ENCODE data around the gene CYP26A1. TPM values are rescaled to one million over a fixed set of nuclear protein-coding genes. Genes with fewer than 3 reads are reported as not detected.

CYP26A1 gene
- total RNA-seq, 1 experiment from 2014 or later = 0.17 TPM

DNA sequence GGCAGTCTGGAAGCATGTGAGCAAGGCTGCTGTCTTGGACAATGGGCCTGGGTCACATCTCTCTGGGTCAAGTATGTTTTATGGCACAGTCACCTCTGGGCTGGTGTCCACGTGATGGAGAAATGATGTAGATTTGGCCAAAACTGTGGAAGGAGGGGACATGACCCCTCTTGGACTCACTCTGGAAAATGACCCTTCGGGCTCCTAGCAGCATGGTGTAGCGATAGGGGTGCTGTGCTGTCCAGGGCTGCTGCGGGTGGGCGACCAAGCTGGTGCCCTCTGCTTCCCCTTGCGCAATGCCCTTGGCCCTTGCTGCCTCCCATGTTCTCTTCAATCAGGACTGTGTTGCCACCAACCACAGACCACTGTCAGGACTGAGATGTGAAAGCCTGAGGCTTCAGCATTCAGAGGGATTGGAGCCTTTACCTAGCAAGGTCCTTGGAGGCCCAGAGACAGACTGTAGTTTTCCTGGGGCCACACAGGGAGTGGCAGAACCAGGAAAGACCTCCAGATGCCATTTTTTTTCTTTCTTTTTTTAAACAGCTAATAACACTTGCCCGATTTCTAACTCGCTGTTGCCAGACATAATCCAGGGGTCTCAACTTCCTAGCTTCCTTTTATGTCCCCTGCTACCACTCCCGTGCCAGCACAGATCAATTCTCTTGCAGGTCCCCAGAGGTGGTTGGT is 6.1 kb downstream of the CYP26A1 start:
- peaks cover 0 to 10% of the 10 kb centered on the region in 2 experiments; a peak in 1 of 4 replicates for H3K4me1 ChIP-seq (ENCODE audit: control insufficient read depth in 1 of 2, insufficient read depth in 2 of 2, low read length in 2 of 2)
- no peaks in the 10 kb centered on the region for H3K36me3 ChIP-seq (ENCODE audit: control insufficient read depth in 1 of 2, insufficient read depth in 2 of 2, low read length in 2 of 2)
- DNase-seq (ENCODE audit: low read depth, low spot score) = no peak
- no TSS peak for BruUV-seq (replicated peaks)
- H3K9ac ChIP-seq (ENCODE audit: low read length) = no peak overlapping the region; the same call in 1 of the 2 replicates
- ChIA-PET RAD21 (ENCODE audit: low non-redundant PET in 1 of 2, low total read pairs in 2 of 2, uncharacterized antibody in 2 of 2, unreplicated experiment in 2 of 2) (interaction anchor here in 1 of 2 experiments (0.5 kb wide), 1 partner anchor 1421 kb away, joined by 3 read pairs; no protein-coding TSS in a partner anchor), POLR2A (no interaction called here), CTCF (interaction anchor here (0.6 to 1.2 kb wide), 6 partner anchors 9 to 289 kb away, joined by 3 to 4 read pairs (median 4); no protein-coding TSS in a partner anchor)
- peak overlapping the region; percentile 78 for H2AFZ ChIP-seq (ENCODE audit: low read depth, low read length, poor library complexity, severe bottlenecking)
- no peaks in the 10 kb centered on the region for H3K9me2 ChIP-seq (ENCODE audit: insufficient read depth)
- no peaks in the 10 kb centered on the region for H3K79me2 ChIP-seq (ENCODE audit: insufficient read depth, low read length)
- ATAC-seq = peak; percentile 26; the same call in 1 of the 2 replicates
- H4K20me1 ChIP-seq (ENCODE audit: insufficient read depth) = no peaks in the 10 kb centered on the region
- no peaks in the 10 kb centered on the region for H3K9me3 ChIP-seq (ENCODE audit: control insufficient read depth in 1 of 2, insufficient read depth in 1 of 2, low read depth in 1 of 2, low read length in 2 of 2)
- no peak overlapping the region for H3K27ac ChIP-seq (ENCODE audit: low read depth, low read length)
- TF ChIP-seq ELF1 (IDR thresholded peaks at IDR 0.05; ENCODE audit: borderline replicate concordance, low read depth) (no peak), CEBPB (IDR thresholded peaks at IDR 0.05; ENCODE audit: low read depth) (no peak), POLR2AphosphoS5 (IDR thresholded peaks at IDR 0.05; ENCODE audit: low read depth, low read length) (no peak), ZFX (IDR thresholded peaks at IDR 0.05) (no peak), RAD21 (IDR thresholded peaks at IDR 0.05; ENCODE audit: low read depth) (no peak), JUND (IDR thresholded peaks at IDR 0.05) (no peak), EZH2phosphoT487 (IDR thresholded peaks at IDR 0.05; ENCODE audit: borderline replicate concordance) (no peak), EGR1 (IDR thresholded peaks at IDR 0.05; ENCODE audit: low read depth) (no peak), YY1 (IDR thresholded peaks at IDR 0.05; ENCODE audit: extremely low read depth, insufficient replicate concordance, low read depth, low read length) (no peak), FOSL1 (IDR thresholded peaks at IDR 0.05; ENCODE audit: low read depth) (no peak), SP1 (IDR thresholded peaks at IDR 0.05; ENCODE audit: low read depth) (no peak), TCF7L2 (IDR thresholded peaks at IDR 0.05; ENCODE audit: borderline replicate concordance, extremely low read depth, insufficient read depth, insufficient read length) (no peak), ZNF274 (IDR thresholded peaks at IDR 0.05; ENCODE audit: low read depth, low read length) (no peak), REST (IDR thresholded peaks at IDR 0.05; ENCODE audit: low read depth) (no peak), ZBTB33 (IDR thresholded peaks at IDR 0.05; ENCODE audit: extremely low read depth, insufficient replicate concordance, low read length) (no peak), EZH2 (IDR thresholded peaks at IDR 0.05) (no peak), CBX3 (IDR thresholded peaks at IDR 0.05; ENCODE audit: low read depth) (no peak), MAX (IDR thresholded peaks at IDR 0.05) (no peak)
- TF ChIP-seq, protein P1, sequence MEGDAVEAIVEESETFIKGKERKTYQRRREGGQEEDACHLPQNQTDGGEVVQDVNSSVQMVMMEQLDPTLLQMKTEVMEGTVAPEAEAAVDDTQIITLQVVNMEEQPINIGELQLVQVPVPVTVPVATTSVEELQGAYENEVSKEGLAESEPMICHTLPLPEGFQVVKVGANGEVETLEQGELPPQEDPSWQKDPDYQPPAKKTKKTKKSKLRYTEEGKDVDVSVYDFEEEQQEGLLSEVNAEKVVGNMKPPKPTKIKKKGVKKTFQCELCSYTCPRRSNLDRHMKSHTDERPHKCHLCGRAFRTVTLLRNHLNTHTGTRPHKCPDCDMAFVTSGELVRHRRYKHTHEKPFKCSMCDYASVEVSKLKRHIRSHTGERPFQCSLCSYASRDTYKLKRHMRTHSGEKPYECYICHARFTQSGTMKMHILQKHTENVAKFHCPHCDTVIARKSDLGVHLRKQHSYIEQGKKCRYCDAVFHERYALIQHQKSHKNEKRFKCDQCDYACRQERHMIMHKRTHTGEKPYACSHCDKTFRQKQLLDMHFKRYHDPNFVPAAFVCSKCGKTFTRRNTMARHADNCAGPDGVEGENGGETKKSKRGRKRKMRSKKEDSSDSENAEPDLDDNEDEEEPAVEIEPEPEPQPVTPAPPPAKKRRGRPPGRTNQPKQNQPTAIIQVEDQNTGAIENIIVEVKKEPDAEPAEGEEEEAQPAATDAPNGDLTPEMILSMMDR (IDR thresholded peaks at IDR 0.05 in 2 of 3, conservative IDR thresholded peaks at IDR 0.05 in 1 of 3; ENCODE audit: borderline replicate concordance in 1 of 3, insufficient read depth in 1 of 3, low read depth in 2 of 3, low read length in 2 of 3) = no peak
- peak overlapping the region; percentile 62 for H3K4me2 ChIP-seq (ENCODE audit: low read length)
- no peaks in the 10 kb centered on the region for H3K27me3 ChIP-seq (ENCODE audit: insufficient read depth, low read length)
- H3K4me3 ChIP-seq (replicated peaks in 1 of 2; ENCODE audit: low read depth in 1 of 2, low read length in 2 of 2) = peak overlapping the region in 1 of 2 experiments; percentile 28; a peak in 1 of 4 replicates
- intact Hi-C loops (cut with micrococcal nuclease) = loop anchor here (1.0 to 10.0 kb wide), 4 partner anchors 195 to 431 kb away; no protein-coding TSS in a partner anchor
